ENCODE measurements around the gene ALDH5A1. TPM values are rescaled to one million over a fixed set of nuclear protein-coding genes. Genes with fewer than 3 reads are reported as not detected.

Gene ALDH5A1
- total RNA-seq, 1 donor from 2014 or later = 12.9 TPM

DNA sequence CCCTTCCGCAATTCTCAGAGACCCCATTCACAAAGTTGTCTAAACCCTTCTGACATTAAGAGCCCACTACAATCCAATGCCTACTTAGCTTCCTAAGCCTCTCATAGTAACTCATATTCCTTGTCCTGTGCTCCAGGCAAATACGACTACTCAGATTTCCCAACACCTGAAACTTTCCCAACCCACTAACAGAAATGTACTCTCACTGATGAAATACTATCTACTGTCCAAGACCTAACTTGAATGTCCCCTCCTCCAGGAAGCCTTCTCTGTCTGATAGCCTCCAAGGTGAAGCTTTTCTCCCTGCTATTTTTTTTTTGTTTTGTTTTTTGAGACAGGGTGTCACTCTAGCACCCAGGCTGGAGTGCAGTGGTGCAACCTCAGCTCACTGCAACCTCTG is 35.8 kb upstream of the ALDH5A1 start:
- H3K27me3 Mint-ChIP-seq (ENCODE audit: low read depth) = no peaks in the 10 kb centered on the region
- H3K27ac Mint-ChIP-seq (ENCODE audit: unreplicated experiment) = peak overlapping the region; percentile 16
- no peaks in the 10 kb centered on the region for H3K4me1 Mint-ChIP-seq
- DNase-seq (ENCODE audit: low read depth, low spot score) = no peak
- no peak for TF ChIP-seq CTCF (conservative IDR thresholded peaks at IDR 0.05)
- peaks cover 5% of the 10 kb centered on the region for H3K36me3 Mint-ChIP-seq (ENCODE audit: low read depth)
- no peaks in the 10 kb centered on the region for H3K9me3 Mint-ChIP-seq
- no peak overlapping the region for H3K4me3 Mint-ChIP-seq

GRCh38 chr6:24460966-24461365 is 33.8 kb upstream of the ALDH5A1 start:
- peaks cover 5% of the 10 kb centered on the region for H3K36me3 Mint-ChIP-seq (ENCODE audit: low read depth)
- no peaks in the 10 kb centered on the region for H3K27me3 Mint-ChIP-seq (ENCODE audit: low read depth)
- no peak for DNase-seq (ENCODE audit: low read depth, low spot score)
- H3K4me1 Mint-ChIP-seq = no peaks in the 10 kb centered on the region
- H3K4me3 Mint-ChIP-seq = no peak overlapping the region
- TF ChIP-seq CTCF (conservative IDR thresholded peaks at IDR 0.05) = no peak
- H3K27ac Mint-ChIP-seq (ENCODE audit: unreplicated experiment) = no peak overlapping the region
- no peaks in the 10 kb centered on the region for H3K9me3 Mint-ChIP-seq

DNA sequence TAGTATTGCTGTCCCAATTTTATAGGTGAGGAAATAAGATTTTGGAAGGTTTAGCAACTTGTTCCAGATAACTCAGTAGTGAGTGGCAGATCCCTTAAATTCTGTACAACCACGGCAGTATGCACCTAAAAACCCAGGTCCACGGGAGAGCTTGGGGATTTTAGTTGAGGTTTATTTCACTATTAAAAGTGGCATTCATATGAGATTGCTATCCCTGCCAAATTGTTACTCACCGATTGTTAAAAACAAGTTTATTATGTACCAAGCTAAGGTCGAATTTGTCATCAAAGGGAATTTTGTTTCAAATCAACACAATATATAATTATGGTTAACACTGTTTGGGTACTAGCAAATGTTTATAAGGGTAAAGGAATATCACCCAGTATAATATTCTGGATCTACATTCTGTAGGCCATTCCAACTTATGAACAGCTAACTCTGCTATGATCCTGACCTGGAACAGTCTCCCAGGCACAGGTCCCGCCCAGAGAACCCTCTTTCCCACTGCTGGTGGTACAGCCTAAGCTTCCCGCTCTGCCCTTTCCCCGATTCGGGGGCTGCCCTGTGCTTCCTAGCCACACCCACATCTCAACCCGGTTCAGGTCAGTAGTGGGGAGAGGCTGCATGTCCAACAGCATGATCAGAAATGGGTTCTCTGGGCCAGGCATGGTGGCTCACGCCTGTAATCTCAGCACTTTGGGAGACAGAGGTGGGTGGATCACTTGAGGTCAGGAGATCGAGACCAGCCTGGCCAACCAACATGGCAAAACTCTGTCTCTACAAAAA is 30.3 kb upstream of the ALDH5A1 start:
- no peak for TF ChIP-seq CTCF (conservative IDR thresholded peaks at IDR 0.05)
- Mint-ChIP-seq H3K4me1 (no peaks in the 10 kb centered on the region), H3K4me3 (no peak overlapping the region), H3K27ac (ENCODE audit: unreplicated experiment) (no peak overlapping the region), H3K36me3 (ENCODE audit: low read depth) (peaks cover 3% of the 10 kb centered on the region), H3K27me3 (ENCODE audit: low read depth) (no peaks in the 10 kb centered on the region), H3K9me3 (no peaks in the 10 kb centered on the region)
- no peak for DNase-seq (ENCODE audit: low read depth, low spot score)

DNA sequence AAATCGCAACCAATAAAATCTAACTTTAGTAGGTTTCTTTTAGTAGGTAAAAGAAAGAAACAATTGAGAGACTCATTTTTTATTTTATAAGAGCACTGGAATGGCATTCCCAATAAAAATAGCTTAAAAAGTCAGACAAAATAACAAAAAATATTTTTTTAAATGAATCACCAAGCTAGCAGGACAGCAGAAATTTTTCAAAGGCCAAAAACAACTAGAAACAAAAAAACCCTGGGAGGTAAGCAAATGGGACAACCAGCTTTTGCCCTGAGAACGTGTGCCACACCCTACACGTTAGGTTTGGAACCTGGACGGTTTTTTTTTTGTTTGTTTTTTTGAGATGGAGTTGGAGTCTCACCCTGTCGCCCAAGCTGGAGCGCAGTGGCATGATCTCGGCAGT is 25.0 kb upstream of the ALDH5A1 start:
- no peaks in the 10 kb centered on the region for H3K9me3 Mint-ChIP-seq
- no peak for TF ChIP-seq CTCF (conservative IDR thresholded peaks at IDR 0.05)
- no peak overlapping the region for H3K4me3 Mint-ChIP-seq
- DNase-seq (ENCODE audit: low read depth, low spot score) = no peak
- H3K27me3 Mint-ChIP-seq (ENCODE audit: low read depth) = no peaks in the 10 kb centered on the region
- H3K36me3 Mint-ChIP-seq (ENCODE audit: low read depth) = no peaks in the 10 kb centered on the region
- no peaks in the 10 kb centered on the region for H3K4me1 Mint-ChIP-seq
- H3K27ac Mint-ChIP-seq (ENCODE audit: unreplicated experiment) = no peak overlapping the region

GRCh38 chr6:24472181-24472580 is 22.6 kb upstream of the ALDH5A1 start:
- DNase-seq (ENCODE audit: low read depth, low spot score) = no peak
- H3K4me3 Mint-ChIP-seq = no peak overlapping the region
- no peaks in the 10 kb centered on the region for H3K9me3 Mint-ChIP-seq
- H3K27me3 Mint-ChIP-seq (ENCODE audit: low read depth) = no peaks in the 10 kb centered on the region
- H3K27ac Mint-ChIP-seq (ENCODE audit: unreplicated experiment) = no peak overlapping the region
- H3K4me1 Mint-ChIP-seq = no peaks in the 10 kb centered on the region
- H3K36me3 Mint-ChIP-seq (ENCODE audit: low read depth) = no peaks in the 10 kb centered on the region
- TF ChIP-seq CTCF (conservative IDR thresholded peaks at IDR 0.05) = no peak
